NCI-H524 (cell line): Measurements from ENCODE around the gene SNRPB2.

Source experiments
- DNase-seq, 2 experiments: peaks; one replicate each; lab custom pipeline; 2025; lab: John Stamatoyannopoulos, UW

SNRPB2 gene

DNA sequence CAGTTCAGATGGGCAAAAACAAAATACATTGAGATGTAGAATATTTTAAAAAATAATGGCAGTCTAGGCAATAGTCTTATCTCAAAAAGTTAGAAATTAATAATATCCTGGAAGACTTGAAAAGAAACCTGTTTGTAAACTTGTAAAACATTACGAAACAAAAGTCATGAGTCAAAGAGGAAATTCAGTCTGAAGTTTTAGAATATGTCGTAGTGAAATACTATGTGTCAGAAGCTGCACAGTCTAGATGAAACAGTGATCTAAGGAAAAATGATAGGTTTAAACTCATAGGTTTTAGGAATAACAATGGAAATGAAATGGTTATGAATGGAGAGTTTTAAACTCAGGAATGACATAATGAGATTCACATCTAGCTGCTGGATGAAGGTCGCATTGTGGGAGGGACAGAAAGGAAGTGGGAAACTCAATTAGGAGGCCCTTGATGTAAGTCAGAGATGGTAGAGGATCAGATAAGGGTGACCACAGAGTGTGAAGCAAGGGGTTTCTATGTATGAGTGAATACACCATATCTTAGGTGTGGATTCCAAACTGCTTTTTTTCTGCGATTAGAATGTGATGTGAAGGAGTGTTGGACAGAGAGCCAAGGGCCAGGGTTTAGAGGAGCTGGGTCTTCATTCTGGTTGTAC, 2.8 kb downstream of the SNRPB2 start:
- DNase-seq: no peak

GRCh38 chr20:16740365-16741072, 10.7 kb downstream of the SNRPB2 start:
- DNase-seq: no peak

DNA sequence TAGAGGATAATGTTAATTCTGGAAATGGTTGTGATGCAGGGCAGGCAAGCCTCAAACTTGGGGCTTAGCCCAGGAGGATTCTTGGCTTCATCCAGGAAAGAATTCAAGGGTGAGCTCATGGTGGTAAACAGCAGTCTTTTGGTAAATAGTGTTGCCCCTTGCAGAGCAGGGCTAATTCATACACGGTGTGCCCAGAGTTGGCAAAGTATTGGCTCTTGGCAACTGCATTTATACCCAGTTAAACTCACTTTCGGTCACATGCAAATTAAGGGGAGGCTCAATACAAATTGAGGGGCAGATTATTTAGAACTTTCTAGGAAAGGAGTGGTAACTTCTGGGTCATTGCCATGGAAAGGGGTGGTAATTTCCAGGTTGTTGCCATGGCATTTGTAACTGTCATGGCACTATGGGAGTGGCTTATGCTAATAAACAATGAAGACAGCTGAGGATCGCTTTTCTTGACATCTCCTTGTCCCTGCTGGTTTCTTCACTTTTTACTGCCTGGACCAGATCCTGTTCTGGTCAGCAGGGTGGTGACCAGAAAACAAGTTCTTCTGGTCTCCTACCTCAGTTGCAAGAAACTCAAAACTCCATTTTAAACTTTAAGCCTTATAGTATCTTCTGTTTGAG, 14.5 kb downstream of the SNRPB2 start:
- no peak for DNase-seq

- no peak for DNase-seq
These were observed 15.4 kb downstream of the SNRPB2 start for GRCh38 chr20:16745204-16745603.

GRCh38 chr20:16747291-16747811, 17.5 kb downstream of the SNRPB2 start:
- DNase-seq: no peak

DNA sequence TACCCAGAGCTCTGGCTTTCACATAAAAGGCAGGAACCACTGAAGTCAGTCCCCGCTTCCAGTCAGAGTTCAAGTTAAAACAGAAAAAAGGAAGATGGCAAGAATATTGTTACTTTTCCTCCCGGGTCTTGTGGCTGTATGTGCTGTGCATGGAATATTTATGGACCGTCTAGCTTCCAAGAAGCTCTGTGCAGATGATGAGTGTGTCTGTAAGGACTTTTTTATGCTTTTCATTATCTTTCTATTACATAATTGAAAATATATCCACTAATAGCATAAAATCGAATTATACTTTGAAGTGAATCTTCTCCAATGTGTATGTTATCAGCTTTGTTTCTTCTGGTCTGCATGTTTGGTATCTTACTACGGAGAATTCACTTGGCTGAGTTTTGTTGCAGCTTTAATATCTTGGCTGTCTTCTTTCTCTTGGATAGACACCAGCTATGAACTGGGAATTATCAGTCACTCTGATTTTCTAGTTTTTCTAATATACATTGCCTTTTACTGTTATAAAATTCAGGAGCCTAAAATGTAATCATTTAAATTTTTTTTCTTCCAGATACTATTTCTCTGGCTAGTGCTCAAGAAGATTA, 18.6 kb downstream of the SNRPB2 start, which contains the start of gene OTOR:
Gene OTOR, plus strand, starts transcription at position 51 of the 593 bp plus-strand sequence. Its CDS starts 44 bp downstream, at position 95.
- DNase-seq: no peak

DNA sequence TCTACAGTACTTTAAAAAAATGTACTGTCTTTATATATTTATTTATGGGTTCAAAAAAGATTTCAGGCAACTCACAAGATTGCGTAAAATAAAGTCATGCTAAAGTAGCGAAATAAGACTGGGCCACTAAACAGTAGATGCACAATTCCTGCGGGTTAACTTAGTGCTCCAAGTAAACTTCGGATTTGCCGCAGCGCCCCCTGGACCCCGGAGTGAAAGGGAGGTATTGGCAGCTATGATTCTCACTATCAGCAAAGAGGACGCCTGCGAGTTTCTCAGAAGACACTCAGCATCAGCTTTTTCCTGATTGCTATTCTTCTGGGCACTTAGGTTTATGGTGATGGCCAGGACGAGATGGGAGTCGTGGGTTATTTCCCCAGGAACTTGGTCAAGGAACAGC, 19.7 kb downstream of the SNRPB2 start:
- no peak for DNase-seq

- no peak for DNase-seq
These were observed 22.3 kb downstream of the SNRPB2 start for GRCh38 chr20:16752082-16752481.

GRCh38 chr20:16752901-16753300, 23.1 kb downstream of the SNRPB2 start:
- DNase-seq: no peak

GRCh38 chr20:16758454-16759180, 28.8 kb downstream of the SNRPB2 start:
- no peak for DNase-seq

- no peak for DNase-seq
These were observed 29.3 kb downstream of the SNRPB2 start for GRCh38 chr20:16759181-16759563.

DNA sequence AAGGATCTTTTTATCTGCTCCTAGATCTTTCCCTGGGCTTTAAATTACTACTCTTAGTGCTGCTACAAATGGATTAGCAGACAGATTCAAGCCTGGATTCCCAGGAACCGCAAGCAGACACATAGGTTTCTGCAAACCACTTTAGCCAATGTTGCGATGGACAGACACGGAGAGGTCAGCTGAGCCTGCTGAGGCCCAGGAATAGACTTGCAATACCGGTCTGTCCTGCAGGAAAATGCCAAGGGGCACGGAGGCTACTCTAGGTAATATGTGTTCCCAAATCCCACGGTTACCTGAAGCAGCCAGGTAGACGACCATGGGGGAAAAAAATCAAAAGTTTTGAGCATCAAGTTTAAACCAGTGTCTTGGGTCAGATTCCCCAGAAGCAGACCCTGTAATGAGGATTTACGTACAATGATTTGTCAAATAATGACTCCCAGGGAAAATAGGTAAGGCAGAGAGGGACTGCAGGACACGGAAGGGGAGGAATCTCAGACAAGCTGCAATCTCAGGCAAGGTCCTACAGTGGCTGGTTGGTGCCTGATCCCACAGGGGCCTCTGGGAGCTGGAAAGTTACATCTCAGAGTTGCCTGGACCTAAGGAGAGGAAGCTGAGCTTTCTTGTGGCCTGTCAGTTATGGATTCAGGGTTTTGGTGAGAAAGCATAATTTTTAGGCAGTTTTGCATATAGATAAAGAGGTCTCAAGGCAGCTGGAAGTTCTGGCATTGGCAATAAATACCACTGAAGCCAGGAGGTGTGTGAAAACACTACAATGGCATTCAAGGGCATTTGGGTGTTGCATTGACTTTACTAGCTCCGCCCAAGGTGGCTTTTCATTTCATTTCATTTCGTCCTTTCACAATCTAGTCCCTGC, 30.8 kb downstream of the SNRPB2 start:
- no peak for DNase-seq

GRCh38 chr20:16761305-16761829, 31.5 kb downstream of the SNRPB2 start:
- DNase-seq: peak; percentile 57 to 85

GRCh38 chr20:16764560-16764959, 34.7 kb downstream of the SNRPB2 start:
- no peak for DNase-seq

GRCh38 chr20:16771213-16771612, 41.4 kb downstream of the SNRPB2 start:
- no peak for DNase-seq

GRCh38 chr20:16775961-16776360, 46.1 kb downstream of the SNRPB2 start:
- DNase-seq: no peak

DNA sequence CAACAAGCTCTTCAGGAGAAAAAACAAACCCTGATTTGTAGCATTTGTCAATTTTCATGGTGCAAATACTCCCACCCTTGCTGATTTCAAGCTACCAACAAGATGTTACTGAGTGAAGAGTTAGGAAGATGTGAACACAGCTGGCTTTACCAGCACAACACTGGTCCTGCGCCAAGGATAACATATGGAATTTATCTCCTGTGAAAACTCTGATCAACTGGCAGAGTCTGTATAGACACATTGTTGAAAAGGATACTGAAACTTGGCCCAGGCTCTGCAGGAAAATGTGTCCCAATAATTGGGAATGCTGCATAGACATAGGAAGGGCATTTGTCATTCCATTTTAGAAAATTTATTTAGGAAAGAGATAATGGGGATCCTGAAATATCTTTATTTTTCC, 47.3 kb downstream of the SNRPB2 start:
- DNase-seq: peak in 1 of 2 experiments; percentile 11

DNA sequence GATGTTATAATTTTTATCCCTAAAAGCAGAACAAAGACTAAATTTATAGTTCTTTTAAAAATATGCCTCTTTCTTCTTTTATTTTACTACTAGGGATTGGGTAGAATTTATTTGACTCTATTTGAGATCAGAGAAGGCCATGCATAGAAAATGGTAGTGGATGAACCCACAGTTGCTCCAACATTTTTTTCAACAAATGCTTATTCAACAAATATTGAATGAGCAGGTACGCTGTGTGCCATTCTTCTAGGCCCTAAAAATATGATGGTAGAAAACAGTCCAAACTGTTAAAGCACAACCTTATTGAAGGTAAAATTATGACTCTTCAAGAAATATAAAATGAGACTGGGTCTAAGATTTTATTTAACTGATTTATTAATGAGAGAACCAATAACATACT, 48.3 kb downstream of the SNRPB2 start:
- no peak for DNase-seq

- DNase-seq: no peak
These were observed 51.7 kb downstream of the SNRPB2 start for GRCh38 chr20:16781496-16781895.

DNA sequence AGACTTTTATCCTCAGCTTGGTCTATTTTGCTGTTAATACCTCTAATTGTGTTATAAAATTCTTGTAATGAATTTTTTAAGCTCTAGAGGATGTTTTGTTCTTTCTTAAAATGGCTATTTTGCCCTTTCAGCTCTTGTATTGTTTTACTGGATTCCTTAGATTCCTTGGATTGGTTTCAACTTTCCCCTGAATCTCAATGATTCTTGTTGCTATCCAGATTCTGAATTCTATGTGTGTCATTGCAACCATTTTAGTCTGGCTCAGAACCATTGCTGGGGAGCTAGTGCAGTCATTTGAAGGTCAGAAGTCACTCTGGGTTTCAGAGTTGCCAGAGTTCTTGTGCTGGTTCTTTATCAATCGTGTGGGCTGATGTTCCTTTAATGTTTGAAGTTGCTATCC, 55.4 kb downstream of the SNRPB2 start:
- no peak for DNase-seq
